ENCODE measurements around the gene WIPI1. TPM values are rescaled to one million over a fixed set of nuclear protein-coding genes. Genes with fewer than 3 reads are reported as not detected.

Gene WIPI1
- polyA plus RNA-seq, 4 donors = 11.6 to 26.2 (median 19.9) TPM

- FAIRE-seq = no peak
- peaks cover 0 to 17% (median 6%) of the 10 kb centered on the region in 3 donors for H3K4me1 ChIP-seq (ENCODE audit: control insufficient read depth in 3 of 3, insufficient read depth in 2 of 3, low read depth in 1 of 3, low read length in 2 of 3)
- DNase-seq = no peak
- H3K27me3 ChIP-seq (ENCODE audit: control insufficient read depth in 3 of 3, insufficient read depth in 3 of 3, low read length in 3 of 3) = peaks cover 0 to 16% (median 0%) of the 10 kb centered on the region in 3 donors
- 22 to 43% (median 37%) methylated on average over 12 of the region's 12 CpGs for WGBS, 3 donors
- H3K9me3 ChIP-seq (ENCODE audit: control insufficient read depth in 2 of 2, insufficient read depth in 1 of 2, low read depth in 1 of 2, low read length in 1 of 2) = no peaks in the 10 kb centered on the region
- H3K4me3 ChIP-seq (ENCODE audit: low read depth in 1 of 3, low read length in 3 of 3) = peak overlapping the region in 2 of 3 donors; percentile 50 to 54
- H3K36me3 ChIP-seq (ENCODE audit: control insufficient read depth in 3 of 3, insufficient read depth in 2 of 3, low read depth in 1 of 3, low read length in 3 of 3) = no peaks in the 10 kb centered on the region
- peak overlapping the region; percentile 60 to 77 (median 72) for H3K27ac ChIP-seq (ENCODE audit: low read depth in 1 of 3, low read length in 2 of 3)
These were observed 1.2 kb upstream of the WIPI1 start for GRCh38 chr17:68458260-68459036.

GRCh38 chr17:68457539-68458259 is 403 bp upstream of the WIPI1 start:
- peak overlapping the region; percentile 60 to 77 (median 72) for H3K27ac ChIP-seq (ENCODE audit: low read depth in 1 of 3, low read length in 2 of 3)
- peaks cover 0 to 21% (median 6%) of the 10 kb centered on the region in 3 donors for H3K4me1 ChIP-seq (ENCODE audit: control insufficient read depth in 3 of 3, insufficient read depth in 2 of 3, low read depth in 1 of 3, low read length in 2 of 3)
- no peaks in the 10 kb centered on the region for H3K9me3 ChIP-seq (ENCODE audit: control insufficient read depth in 2 of 2, insufficient read depth in 1 of 2, low read depth in 1 of 2, low read length in 1 of 2)
- peak overlapping the region in 2 of 3 donors; percentile 50 to 54 for H3K4me3 ChIP-seq (ENCODE audit: low read depth in 1 of 3, low read length in 3 of 3)
- H3K27me3 ChIP-seq (ENCODE audit: control insufficient read depth in 3 of 3, insufficient read depth in 3 of 3, low read length in 3 of 3) = peaks cover 0 to 16% (median 0%) of the 10 kb centered on the region in 3 donors
- FAIRE-seq = no peak
- no peaks in the 10 kb centered on the region for H3K36me3 ChIP-seq (ENCODE audit: control insufficient read depth in 3 of 3, insufficient read depth in 2 of 3, low read depth in 1 of 3, low read length in 3 of 3)
- peak; percentile 98 to 99 for DNase-seq
- 1% methylated on average over 39 to 52 of the region's 54 CpGs for whole genome bisulfite sequencing, 3 donors

GRCh38 chr17:68456339-68457167 is 743 bp downstream of the WIPI1 start:
- H3K36me3 ChIP-seq (ENCODE audit: control insufficient read depth in 3 of 3, insufficient read depth in 2 of 3, low read depth in 1 of 3, low read length in 3 of 3) = no peaks in the 10 kb centered on the region
- H3K4me3 ChIP-seq (ENCODE audit: low read depth in 1 of 3, low read length in 3 of 3) = peak overlapping the region; percentile 59 to 73 (median 66)
- no peaks in the 10 kb centered on the region for H3K9me3 ChIP-seq (ENCODE audit: control insufficient read depth in 2 of 2, insufficient read depth in 1 of 2, low read depth in 1 of 2, low read length in 1 of 2)
- DNase-seq (peak; percentile 68 to 70), FAIRE-seq (no peak)
- H3K27me3 ChIP-seq (ENCODE audit: control insufficient read depth in 3 of 3, insufficient read depth in 3 of 3, low read length in 3 of 3) = peaks cover 0 to 13% (median 0%) of the 10 kb centered on the region in 3 donors
- WGBS, 3 donors = 7 to 18% (median 14%) methylated on average over 23 of the region's 23 CpGs
- H3K27ac ChIP-seq (ENCODE audit: low read depth in 1 of 3, low read length in 2 of 3) = peak overlapping the region; percentile 62 to 96 (median 83)
- peaks cover 0 to 24% (median 6%) of the 10 kb centered on the region in 3 donors for H3K4me1 ChIP-seq (ENCODE audit: control insufficient read depth in 3 of 3, insufficient read depth in 2 of 3, low read depth in 1 of 3, low read length in 2 of 3)

GRCh38 chr17:68455901-68456338 is 1.4 kb downstream of the WIPI1 start:
- Histone ChIP-seq H3K27ac (ENCODE audit: low read depth in 1 of 3, low read length in 2 of 3) (peak overlapping the region in 2 of 3 donors; percentile 83 to 96), H3K27me3 (ENCODE audit: control insufficient read depth in 3 of 3, insufficient read depth in 3 of 3, low read length in 3 of 3) (peaks cover 0 to 12% (median 0%) of the 10 kb centered on the region in 3 donors), H3K4me1 (ENCODE audit: control insufficient read depth in 3 of 3, insufficient read depth in 2 of 3, low read depth in 1 of 3, low read length in 2 of 3) (peaks cover 0 to 28% (median 6%) of the 10 kb centered on the region in 3 donors), H3K9me3 (ENCODE audit: control insufficient read depth in 2 of 2, insufficient read depth in 1 of 2, low read depth in 1 of 2, low read length in 1 of 2) (no peaks in the 10 kb centered on the region), H3K4me3 (ENCODE audit: low read depth in 1 of 3, low read length in 3 of 3) (peak overlapping the region in 2 of 3 donors; percentile 18 to 66), H3K36me3 (ENCODE audit: control insufficient read depth in 3 of 3, insufficient read depth in 2 of 3, low read depth in 1 of 3, low read length in 3 of 3) (no peaks in the 10 kb centered on the region)
- no peak for FAIRE-seq
- DNase-seq = no peak
- WGBS, 3 donors = 15 to 29% (median 24%) methylated on average over 4 of the region's 4 CpGs

GRCh38 chr17:68453991-68454665 is 3.2 kb downstream of the WIPI1 start:
- no peak overlapping the region for H3K27ac ChIP-seq (ENCODE audit: low read depth in 1 of 3, low read length in 2 of 3)
- H3K4me1 ChIP-seq (ENCODE audit: control insufficient read depth in 3 of 3, insufficient read depth in 2 of 3, low read depth in 1 of 3, low read length in 2 of 3) = peaks cover 0 to 28% (median 6%) of the 10 kb centered on the region in 3 donors
- peaks cover 0 to 12% (median 0%) of the 10 kb centered on the region in 3 donors for H3K27me3 ChIP-seq (ENCODE audit: control insufficient read depth in 3 of 3, insufficient read depth in 3 of 3, low read length in 3 of 3)
- H3K36me3 ChIP-seq (ENCODE audit: control insufficient read depth in 3 of 3, insufficient read depth in 2 of 3, low read depth in 1 of 3, low read length in 3 of 3) = peaks cover 0 to 12% (median 2%) of the 10 kb centered on the region in 3 donors
- no peak overlapping the region for H3K4me3 ChIP-seq (ENCODE audit: low read depth in 1 of 3, low read length in 3 of 3)
- H3K9me3 ChIP-seq (ENCODE audit: control insufficient read depth in 2 of 2, insufficient read depth in 1 of 2, low read depth in 1 of 2, low read length in 1 of 2) = no peaks in the 10 kb centered on the region
- no peak for DNase-seq
- FAIRE-seq = no peak
- 79 to 88% (median 83%) methylated on average over 5 of the region's 5 CpGs for WGBS, 3 donors

- FAIRE-seq (no peak), DNase-seq (no peak)
- Histone ChIP-seq H3K36me3 (ENCODE audit: control insufficient read depth in 3 of 3, insufficient read depth in 2 of 3, low read depth in 1 of 3, low read length in 3 of 3) (peaks cover 0 to 12% (median 2%) of the 10 kb centered on the region in 3 donors), H3K4me1 (ENCODE audit: control insufficient read depth in 3 of 3, insufficient read depth in 2 of 3, low read depth in 1 of 3, low read length in 2 of 3) (peaks cover 0 to 22% (median 3%) of the 10 kb centered on the region in 3 donors), H3K4me3 (ENCODE audit: low read depth in 1 of 3, low read length in 3 of 3) (no peak overlapping the region), H3K27ac (ENCODE audit: low read depth in 1 of 3, low read length in 2 of 3) (no peak overlapping the region), H3K27me3 (ENCODE audit: control insufficient read depth in 3 of 3, insufficient read depth in 3 of 3, low read length in 3 of 3) (peaks cover 0 to 12% (median 0%) of the 10 kb centered on the region in 3 donors), H3K9me3 (ENCODE audit: control insufficient read depth in 2 of 2, insufficient read depth in 1 of 2, low read depth in 1 of 2, low read length in 1 of 2) (no peaks in the 10 kb centered on the region)
- WGBS, 3 donors = 82 to 85% (median 83%) methylated on average over 6 of the region's 6 CpGs
These were observed 4.5 kb downstream of the WIPI1 start for GRCh38 chr17:68452724-68453290.

- peak in 1 of 2 donors; percentile 83 for DNase-seq
- H3K27ac ChIP-seq (ENCODE audit: low read depth in 1 of 3, low read length in 2 of 3) = peak overlapping the region in 1 of 3 donors; percentile 72
- no peak for FAIRE-seq
- H3K4me3 ChIP-seq (ENCODE audit: low read depth in 1 of 3, low read length in 3 of 3) = no peak overlapping the region
- 28 to 62% (median 31%) methylated on average over 5 of the region's 5 CpGs for WGBS, 3 donors
- no peaks in the 10 kb centered on the region for H3K9me3 ChIP-seq (ENCODE audit: control insufficient read depth in 2 of 2, insufficient read depth in 1 of 2, low read depth in 1 of 2, low read length in 1 of 2)
- peaks cover 0 to 21% (median 3%) of the 10 kb centered on the region in 3 donors for H3K4me1 ChIP-seq (ENCODE audit: control insufficient read depth in 3 of 3, insufficient read depth in 2 of 3, low read depth in 1 of 3, low read length in 2 of 3)
- H3K36me3 ChIP-seq (ENCODE audit: control insufficient read depth in 3 of 3, insufficient read depth in 2 of 3, low read depth in 1 of 3, low read length in 3 of 3) = peaks cover 0 to 13% (median 5%) of the 10 kb centered on the region in 3 donors
- peaks cover 0 to 12% (median 0%) of the 10 kb centered on the region in 3 donors for H3K27me3 ChIP-seq (ENCODE audit: control insufficient read depth in 3 of 3, insufficient read depth in 3 of 3, low read length in 3 of 3)
These were observed 5.5 kb downstream of the WIPI1 start for GRCh38 chr17:68451670-68452354.
